ENCODE results near the gene PPEF1. TPM values are rescaled to one million over a fixed set of nuclear protein-coding genes. Genes with fewer than 3 reads are reported as not detected.
"Not testable (repeated sequence)": the region's sequence is repeated elsewhere in the genome, so short reads cannot be mapped to it uniquely, and the experiment has no call there.

The PPEF1 gene
- total RNA-seq, 1 experiment from 2014 or later, result not detected

DNA sequence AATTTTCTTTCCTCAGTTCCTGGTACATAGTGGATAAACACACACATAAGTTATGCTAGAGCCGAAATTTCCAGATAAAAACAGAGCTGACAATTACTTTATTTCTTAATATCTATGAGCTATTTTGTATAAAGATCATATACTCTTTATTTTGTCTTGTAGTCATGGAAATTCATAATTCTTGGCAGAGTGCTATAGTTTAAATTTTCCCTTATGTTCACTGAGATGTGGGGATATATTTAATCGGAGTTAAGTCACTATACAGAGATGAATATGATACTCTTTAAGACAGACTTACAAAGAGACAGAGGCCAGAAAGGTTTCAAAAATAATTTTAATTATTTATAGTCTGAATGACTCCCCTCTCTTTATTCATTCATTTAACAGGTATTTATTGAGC, 89.7 kb downstream of the PPEF1 start:
- no peak for DNase-seq (ENCODE audit: low spot score)

DNA sequence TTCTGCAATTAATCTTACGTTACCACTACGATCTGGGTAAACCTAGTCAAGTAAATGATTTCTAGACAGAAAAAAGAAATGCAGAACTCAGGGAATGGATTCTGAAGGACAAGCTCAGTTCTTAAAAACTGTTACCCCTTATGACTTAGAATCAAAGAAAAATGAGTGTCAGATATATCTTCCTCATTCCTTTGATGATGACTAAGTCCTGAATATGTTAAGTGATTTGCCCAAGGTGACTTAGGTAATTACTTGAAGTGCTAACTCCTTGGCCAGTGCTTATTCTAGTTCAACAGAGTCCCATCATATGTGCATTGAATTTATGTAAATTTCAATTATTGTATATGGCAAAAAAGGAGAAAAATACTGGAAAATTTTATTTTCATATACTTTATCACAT, 92.5 kb downstream of the PPEF1 start:
- no peak for DNase-seq (ENCODE audit: low spot score)

DNA sequence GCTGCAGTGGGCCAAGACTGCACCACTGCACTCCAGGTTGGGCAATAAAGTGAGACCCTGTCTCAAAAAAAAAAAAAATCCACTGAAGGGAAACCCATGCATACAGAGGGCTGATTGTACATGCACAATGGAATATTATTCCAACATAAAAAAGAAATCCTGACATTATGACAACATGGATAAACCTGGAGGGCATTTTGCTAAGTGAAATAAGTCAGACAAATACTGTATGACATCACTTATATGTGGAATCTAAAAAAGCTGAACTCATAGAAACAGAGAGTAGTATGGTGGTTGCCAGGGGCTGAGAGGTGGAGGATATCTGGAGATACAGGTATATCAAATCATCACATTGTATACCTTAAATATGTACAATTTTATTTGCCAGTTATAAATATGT, 102.2 kb downstream of the PPEF1 start:
- DNase-seq (ENCODE audit: low spot score), result no peak

DNA sequence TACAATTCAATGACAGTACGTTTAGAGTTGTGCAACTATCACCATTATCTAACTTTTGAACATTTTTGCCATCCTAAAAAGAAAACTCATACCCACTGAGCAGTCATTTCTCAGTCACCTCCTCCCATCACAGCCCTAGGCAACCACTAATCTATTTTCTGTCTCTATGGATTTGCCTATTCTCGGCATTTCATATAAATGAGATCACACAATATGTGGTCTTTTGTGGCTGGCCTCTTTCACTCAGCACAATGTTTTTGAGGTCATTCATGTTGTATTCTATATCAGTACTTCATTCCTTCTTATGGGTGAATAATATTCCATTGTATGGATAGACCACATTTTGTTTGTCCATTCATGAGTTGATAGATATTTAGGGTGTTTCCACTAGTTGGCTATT, 103.0 kb downstream of the PPEF1 start:
- no peak for DNase-seq (ENCODE audit: low spot score)

DNA sequence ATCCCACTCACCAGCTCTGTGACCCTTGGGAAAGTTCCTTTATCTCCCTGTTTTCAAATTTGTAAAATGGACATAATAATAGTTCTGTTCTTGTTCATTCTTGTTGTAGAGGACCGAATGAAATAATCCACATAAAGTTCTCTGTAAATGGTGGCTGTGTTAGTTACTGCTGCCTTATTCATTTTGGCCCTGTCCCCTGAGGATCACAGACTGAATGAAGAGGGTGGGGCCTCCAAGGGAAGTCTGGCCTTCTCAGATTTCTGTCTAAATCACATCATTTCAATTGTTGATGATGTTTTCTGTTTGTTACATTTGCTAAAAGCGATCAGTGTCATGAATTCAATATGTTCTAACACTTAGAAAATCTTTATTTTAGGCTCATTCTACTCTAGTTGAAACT, 117.9 kb downstream of the PPEF1 start:
- DNase-seq (ENCODE audit: low spot score), result no peak

DNA sequence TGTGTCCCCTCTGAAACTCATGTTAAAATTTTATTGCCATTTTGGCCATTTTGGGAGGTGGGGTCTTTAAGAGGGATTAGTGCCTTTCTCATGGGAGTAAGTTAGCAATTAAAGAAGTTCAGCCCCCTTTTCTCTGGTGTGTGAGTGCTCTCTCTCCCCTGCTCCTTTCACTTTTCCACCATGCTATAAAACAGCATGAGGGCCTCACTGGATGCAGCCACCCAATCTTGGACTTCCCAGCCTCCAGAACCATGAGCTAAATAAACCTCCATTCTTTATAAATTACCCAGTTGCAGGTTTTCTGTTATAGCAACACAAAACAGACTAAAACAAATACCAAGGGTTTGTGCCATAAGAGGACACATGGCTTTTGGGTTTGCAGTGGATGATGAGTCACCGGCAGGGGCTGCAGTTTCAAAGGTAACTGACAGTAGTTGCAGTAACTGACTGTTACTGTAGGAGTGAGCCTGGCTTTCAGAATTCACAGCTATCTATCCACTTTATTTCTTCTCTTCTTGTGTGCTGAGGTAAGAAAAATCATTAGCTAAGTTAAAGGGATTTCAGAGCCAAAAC, 121.5 kb downstream of the PPEF1 start:
- no peak for DNase-seq (ENCODE audit: low spot score)

DNA sequence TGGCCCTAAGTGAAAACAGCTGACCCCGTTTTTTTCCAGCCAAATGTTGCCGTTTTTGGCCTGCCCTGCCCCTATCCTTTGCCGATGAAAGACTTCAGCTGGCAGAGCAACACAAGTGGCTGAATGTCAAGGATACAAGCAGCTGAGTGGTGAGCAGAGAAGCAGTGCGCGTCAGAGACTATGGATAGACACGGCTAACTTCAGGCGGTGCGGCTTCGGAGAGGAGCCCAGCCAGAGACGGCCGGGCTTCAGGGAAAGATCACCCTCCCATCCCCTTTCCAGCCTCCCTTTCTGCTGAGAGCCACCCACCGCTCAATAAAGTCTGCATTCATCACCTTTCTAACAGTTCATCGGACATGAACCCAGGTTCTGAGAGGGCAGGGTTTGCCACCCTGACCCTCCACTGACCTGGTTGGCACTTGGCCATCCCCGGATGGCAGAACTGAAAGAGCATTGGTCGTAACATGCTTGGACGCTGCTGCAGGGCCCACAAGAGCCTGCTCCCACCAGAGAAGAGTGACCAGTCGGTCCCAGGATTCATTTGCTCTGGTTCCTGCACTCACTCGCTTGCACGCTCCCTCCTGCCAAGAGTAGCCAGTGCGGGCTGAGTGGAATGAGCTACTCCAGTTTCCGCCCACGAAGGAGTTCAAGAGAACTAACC, 125.8 kb downstream of the PPEF1 start:
- no peak for DNase-seq (ENCODE audit: low spot score)

DNA sequence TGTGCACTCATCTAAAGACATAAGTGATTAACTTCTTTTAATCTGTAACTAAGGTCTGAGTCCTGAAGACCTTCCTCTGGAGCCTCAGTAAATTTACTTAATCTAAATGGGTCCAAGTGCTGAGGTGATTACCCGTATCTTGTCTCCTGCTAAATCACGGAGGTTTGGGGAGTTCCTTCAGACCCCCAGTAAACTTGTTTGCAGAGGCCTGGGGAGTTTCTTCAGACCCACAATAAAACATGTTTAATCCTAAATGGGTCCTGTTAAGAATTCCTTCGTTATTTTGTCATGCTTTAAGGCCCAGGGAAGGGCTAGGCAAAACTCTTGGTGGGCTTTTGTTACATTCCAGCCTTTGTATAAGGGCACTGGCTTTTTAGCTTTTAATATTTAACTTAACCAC, 140.5 kb downstream of the PPEF1 start:
- not testable (repeated sequence) for DNase-seq (ENCODE audit: low spot score)

DNA sequence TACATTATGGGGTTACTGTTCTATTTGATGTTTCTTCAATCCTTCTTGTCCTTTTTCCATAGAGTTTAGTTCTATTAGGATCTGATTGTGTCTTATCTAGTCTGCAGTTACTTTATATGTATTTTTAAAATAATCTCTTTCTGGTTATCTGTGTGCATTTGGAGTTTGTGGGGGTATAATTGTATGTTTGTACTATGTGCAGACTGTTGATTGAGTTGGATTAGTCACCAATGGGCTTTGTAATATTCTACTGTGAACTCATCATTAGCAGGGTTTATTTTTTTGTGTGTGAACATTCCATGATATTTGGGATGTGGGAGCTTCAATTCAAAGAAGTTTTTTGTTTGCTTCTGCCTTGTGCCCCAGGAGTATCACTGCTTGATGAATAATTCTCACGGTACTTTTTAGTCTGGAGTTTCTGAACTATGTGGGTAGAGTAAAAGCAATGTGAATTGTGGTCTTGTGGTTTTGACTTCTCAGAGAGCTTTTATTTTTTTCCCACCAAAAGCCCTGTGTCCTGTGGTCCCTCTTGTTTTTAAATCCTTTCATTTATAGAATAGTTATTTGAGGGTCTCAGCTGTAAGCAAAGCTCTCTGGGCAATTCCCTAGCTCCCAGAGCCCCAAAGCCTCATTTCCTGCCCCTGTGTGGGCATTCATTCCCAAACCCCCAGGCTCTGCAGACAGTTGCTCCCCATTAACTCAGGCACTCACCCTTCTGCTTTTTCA, 148.6 kb downstream of the PPEF1 start:
- no peak for DNase-seq (ENCODE audit: low spot score)

DNA sequence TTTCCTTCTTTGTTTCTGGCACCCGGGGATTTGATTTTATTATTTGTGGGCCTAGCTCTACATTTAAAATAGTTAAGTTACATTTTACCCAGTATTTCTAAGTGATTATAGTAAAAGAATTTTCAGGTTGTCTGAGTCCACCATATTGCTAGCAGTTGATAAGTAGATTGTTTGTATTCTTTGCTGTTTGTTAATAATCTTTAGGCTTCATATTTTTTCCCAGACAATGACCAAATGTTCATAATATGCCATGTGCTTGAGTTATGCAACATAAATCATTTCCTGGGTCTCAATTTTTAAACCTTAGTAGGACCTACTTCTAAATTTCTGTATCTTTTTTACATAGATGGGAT, 149.2 kb downstream of the PPEF1 start:
- DNase-seq (ENCODE audit: low spot score), result no peak

DNA sequence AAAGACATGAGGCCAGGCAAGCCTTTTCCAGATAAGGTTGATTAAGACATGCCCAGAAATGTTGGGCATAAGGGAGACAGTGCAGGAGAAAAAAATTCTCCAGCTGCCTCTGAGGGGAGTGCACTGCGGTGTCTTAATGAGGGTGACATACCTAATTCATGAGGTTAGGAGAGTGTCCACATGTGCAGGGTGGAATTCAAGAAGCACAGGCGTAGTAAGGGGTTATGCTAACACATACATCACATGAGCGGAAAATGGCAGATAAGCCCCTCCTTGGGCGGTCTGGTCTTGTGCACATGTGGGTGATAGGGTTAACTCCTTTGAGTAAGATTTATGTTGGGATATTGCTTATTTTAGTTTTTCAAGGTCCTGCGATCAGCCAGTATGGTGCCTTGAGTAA, 154.1 kb downstream of the PPEF1 start:
- DNase-seq (ENCODE audit: low spot score), result no peak

DNA sequence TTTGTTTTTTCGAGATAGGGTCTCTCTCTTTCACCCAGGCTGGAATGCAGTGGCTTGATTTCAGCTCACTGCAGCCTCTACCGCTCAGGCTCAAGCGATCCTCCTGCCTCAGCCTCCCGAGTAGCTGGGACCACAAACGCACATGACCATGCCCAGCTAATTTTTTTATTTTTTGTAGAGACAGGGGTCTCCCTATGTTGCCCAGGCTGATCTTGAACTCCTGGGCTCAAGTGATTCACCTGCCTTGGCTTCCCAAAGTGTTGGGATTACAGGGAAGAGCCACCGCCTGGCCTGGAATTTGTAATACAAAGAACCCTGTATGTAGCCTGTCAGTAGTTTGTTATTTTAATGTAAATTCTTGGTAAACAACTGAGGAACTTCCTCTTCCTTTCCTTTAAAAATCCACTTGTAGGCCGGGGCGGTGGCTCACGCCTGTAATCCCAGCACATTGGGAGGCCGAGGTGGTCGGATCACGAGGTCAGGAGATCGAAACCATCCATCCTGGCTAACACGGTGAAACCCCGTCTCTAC, 157.0 kb downstream of the PPEF1 start:
- no peak for DNase-seq (ENCODE audit: low spot score)

DNA sequence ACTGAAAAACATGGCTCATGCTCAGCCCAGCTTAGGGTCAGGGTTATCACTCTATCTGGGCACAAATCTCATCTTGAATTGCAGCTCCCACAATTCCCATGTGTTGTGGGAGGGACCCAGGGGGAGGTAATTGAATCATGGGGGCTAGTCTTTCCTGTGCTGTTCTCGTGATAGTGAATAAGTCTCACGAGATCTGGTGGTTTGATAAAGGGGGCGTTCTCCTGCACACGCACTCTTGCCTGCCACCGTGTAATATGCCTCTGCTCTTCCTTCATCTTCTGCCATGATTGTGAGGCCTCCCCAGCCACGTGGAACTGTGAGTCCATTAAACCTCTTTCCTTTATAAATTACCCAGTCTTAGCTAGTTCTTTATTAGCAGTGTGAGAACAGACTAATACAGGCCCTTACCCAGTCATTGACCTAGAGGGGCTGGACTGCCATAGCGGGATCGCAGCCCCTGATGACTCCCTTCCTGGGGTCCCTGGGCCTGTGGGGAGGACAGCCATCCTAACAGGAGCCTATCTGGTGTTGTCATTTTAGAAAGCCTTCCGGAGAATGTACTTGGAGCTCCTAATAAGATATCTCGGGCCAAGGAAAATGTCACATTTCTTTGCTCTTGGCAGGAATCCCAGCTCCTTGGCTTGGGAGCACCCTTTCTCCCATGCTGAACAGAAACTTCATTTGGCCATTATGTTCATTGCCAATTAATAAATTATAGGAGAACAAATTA, 163.9 kb downstream of the PPEF1 start:
- DNase-seq (ENCODE audit: low spot score), result no peak

DNA sequence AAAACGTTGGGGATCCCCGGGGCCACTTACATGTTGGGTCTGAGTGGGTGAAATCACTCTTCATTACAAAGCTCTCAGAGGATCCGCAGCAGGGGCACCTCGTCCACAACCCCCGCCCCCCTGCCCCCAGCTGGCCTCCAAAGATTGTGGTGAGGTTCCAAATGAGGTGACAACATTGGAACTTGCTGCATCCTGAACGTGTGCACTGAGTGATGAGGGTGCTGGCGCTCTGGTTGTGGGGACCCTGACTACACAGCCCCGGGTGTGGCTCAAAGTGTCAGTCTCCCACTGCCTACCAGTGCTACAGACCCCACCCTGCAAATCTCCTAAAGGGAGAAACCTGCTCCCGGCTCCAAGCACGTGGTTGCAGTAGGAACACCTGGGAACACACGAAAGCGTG, 164.5 kb downstream of the PPEF1 start:
- DNase-seq (ENCODE audit: low spot score), result no peak

DNA sequence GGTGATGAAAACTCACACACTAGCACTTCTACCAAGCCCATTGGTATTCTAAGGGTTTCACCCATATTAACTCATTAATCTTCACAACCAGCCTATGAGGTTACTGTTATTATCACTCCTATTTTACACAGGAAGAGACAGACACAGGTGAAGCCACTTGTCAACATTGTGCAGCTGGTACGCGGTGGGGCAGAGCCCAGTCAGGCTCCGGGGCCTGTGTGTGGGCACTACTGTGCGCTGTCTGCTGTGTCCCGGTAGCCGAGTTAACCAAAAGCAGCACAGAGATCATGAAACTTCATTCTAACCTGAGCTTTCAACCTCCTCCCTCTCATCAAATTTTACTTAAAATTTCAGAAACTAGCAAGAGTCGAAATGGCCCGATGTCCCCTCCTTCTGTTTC, 165.2 kb downstream of the PPEF1 start:
- DNase-seq (ENCODE audit: low spot score), result no peak

DNA sequence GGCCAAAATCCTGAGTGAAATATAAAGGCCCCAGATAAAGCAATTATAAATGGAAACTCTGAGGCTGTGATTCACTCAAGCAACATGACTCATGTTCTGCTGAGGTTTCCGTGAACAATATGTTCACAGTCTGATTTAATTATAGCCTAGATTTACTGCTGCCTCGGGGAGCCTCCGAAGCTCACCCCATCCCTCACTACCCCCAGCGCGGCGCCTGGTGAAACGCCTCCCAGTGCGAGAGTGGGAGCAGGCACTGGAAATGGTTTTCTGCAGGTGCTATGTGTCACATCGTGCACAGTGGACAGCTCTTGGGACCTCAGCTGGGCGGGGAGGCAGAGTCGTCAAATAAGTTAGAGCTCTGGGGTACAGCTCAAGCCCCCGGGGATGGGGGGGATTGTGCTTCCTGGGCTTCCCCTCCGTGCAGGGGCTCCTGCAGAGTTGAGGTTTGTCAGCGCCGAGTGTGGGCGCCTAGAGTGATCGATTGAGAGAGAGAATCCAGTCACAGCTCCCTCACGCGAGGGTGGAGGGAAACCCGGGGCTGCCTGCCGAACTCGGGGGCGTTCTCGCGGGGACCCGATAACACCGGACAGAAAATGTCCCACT, 165.8 kb downstream of the PPEF1 start:
- no peak for DNase-seq (ENCODE audit: low spot score)

DNA sequence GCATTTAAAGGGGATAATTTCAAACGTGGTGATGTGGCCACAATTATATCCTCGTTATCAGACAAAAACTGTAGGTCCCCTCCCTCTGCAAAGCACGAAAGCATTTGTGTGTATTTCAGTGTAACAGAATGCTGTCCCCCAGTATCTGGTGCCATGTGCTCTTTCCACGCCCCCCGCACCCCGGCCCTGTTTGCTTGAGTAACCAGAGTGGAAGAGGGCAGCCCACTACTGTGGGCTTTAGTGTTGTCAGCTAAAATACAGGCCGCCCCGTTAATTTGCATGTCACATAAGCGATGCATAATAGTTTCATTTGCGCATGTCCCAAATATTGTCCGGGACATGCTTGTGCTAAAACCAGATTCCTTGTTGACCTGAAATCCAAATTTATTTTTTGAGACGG, 166.4 kb downstream of the PPEF1 start:
- no peak for DNase-seq (ENCODE audit: low spot score)

DNA sequence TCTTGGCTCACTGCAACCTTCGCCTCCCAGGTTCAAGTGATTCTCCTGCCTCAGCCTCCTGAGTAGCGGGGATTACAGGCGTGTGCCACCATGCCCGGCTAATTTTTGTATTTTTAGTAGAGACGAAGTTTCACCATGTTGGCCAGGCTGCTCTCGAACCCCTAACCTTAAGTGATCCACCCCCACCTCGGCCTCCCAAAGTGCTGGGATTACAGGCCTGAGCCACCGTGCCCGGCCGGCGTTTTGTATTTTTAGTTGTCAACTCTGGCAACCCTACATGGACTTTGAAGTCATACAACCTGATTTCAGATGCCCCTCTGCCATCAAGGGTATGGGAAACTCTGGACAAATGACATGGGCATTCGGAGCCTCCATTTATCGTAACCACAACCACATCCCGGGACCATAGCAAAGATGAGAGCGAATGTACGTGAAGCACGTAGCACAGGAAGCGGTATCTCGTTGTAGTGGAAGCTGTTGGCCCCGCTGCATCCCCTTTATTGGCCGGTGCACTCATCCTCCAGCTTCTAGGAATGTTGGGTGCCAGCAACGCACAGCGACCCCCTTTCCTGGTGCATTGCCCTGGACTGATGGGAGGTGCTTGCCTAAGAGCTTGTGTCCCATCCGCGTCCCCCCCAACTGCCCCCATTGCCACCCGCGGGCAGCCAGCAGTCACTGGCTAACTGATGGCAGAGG, 167.3 kb downstream of the PPEF1 start:
- DNase-seq (ENCODE audit: low spot score), result no peak

DNA sequence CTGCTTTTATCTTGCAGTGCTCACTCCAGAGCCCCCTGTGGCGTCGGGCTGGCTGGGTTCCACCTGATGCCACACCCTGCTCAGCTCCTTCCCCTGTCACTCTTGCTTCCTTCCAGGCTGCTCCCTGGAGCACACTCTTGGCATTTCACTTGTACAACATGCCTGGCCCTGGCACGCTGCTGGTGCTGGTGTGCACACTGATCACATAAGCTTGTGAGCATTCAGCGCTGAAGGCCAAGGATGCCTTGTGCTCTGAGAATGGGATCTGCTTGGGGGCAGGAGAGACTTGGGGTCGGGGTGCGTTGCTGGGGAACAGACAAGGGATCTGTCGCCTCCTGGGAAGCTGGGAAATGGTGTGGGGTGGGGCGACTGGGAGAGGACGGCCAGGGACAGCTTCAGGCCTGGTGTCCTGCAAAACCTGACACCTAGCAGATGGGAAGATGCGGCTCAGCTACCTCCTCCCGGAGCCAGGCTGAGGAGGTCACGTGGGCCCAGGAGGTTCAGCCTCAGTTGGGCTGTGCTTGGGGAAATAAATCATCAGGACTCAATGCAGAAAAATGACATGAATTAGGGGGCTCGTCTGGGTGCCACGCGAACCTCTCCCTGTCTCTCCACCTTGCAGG, 167.9 kb downstream of the PPEF1 start:
- no peak for DNase-seq (ENCODE audit: low spot score)

DNA sequence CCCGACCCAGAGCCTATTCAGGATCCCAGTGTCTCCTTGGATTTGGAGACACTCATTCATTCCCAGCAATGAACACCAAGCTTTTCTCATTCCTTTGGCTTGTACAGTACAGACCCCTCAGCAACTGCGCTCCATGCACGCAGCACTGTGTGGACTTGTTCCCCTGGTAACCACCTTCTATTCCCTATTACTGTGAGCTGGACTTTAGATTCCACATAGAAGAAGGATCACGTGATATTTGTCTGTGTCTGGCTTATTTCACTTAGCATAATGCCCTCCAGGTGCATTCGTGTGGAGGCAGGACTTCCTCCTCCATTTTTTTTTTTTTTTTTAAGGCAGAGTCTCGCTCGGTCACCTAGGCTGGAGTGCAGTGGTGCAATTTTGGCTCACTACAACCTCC, 170.0 kb downstream of the PPEF1 start:
- no peak for DNase-seq (ENCODE audit: low spot score)

Measured in HT-29 (cell line).